SK-N-SH (cell line): ENCODE measurements around the gene SLC44A2. TPM values are rescaled to one million over a fixed set of nuclear protein-coding genes. Genes with fewer than 3 reads are reported as not detected.
A peak's percentile ranks its signal among the peaks of the same experiment; 100 is the strongest.

Experiments
- CTCF ChIA-PET: fragments of 300-600, 350-600 bp; formaldehyde crosslinking; extraction: SDS; loops from one replicate; lab custom pipeline; 2021; lab: Yijun Ruan, JAX
- POLR2A ChIA-PET: fragments of 350-600 bp; sonication (Branson Sonifier 250); formaldehyde crosslinking; extraction: SDS; loops from one replicate; lab custom pipeline; 2020; ENCODE audit warnings: antibody characterized with exemption, inconsistent platforms; lab: Yijun Ruan, JAX
- DNase-seq: peaks from one replicate; pipeline ENCODE4 v3.0.0; 2012
- H2AFZ ChIP-seq: fragments of 200-600 bp; sonication (generic); 2 replicates; pipeline ENCODE4 v1.8.1; 2016; ENCODE audit warnings: antibody characterized with exemption, mild to moderate bottlenecking, low read depth
- H3F3A ChIP-seq: fragments of 200-600 bp; sonication (generic); replicated peaks from 2 replicates; pipeline ENCODE3; 2016; ENCODE audit warnings: antibody characterized with exemption, mild to moderate bottlenecking; ENCODE audit not compliant: insufficient read depth
- H3K27ac ChIP-seq, 2 experiments: fragments of 200-500 bp in 1 of 2; fragments of 200-600 bp in 1 of 2; sonication (Bioruptor generic) in 1 of 2; sonication (generic), shearing (Covaris generic) in 1 of 2; 2 replicates each; pipeline versions ENCODE4 v1.5.1 to v1.6.1; 2014 to 2016; ENCODE audit warnings: low read depth in 2 of 2, inconsistent platforms in 1 of 2, low read length in 1 of 2, mild to moderate bottlenecking in 1 of 2, mixed read lengths in 1 of 2
- H3K27me3 ChIP-seq: fragments of 200-600 bp; sonication (generic), shearing (Covaris generic); 2 replicates; pipeline ENCODE4 v1.6.1; 2016; ENCODE audit warnings: mixed run types; ENCODE audit not compliant: insufficient read depth
- H3K36me3 ChIP-seq, 2 experiments: fragments of 200-500 bp in 1 of 2; fragments of 200-600 bp in 1 of 2; sonication (Bioruptor generic) in 1 of 2; sonication (generic) in 1 of 2; replicated peaks in 1 of 2; 2 replicates each; pipeline versions ENCODE3 to v1.5.1; 2014 to 2016; ENCODE audit warnings: low read length in 1 of 2, mild to moderate bottlenecking in 1 of 2; ENCODE audit not compliant: insufficient read depth in 2 of 2, control insufficient read depth in 1 of 2
- H3K4me1 ChIP-seq, 2 experiments: fragments of 200-500 bp in 1 of 2; fragments of 200-600 bp in 1 of 2; sonication (Bioruptor generic) in 1 of 2; sonication (generic), shearing (Covaris generic) in 1 of 2; 2 replicates each; pipeline versions ENCODE4 v1.5.1 to v1.6.1; 2014 to 2016; ENCODE audit warnings: low read depth in 1 of 2, low read length in 1 of 2, mixed run types in 1 of 2; ENCODE audit not compliant: insufficient read depth in 2 of 2, control insufficient read depth in 1 of 2
- H3K4me2 ChIP-seq: fragments of 200-600 bp; sonication (generic), shearing (Covaris generic); 2 replicates; pipeline ENCODE4 v1.6.1; 2017; ENCODE audit warnings: mixed run types
- H3K4me3 ChIP-seq, 2 experiments: fragments of 200-500 bp in 1 of 2; fragments of 200-600 bp in 1 of 2; sonication (Bioruptor generic) in 1 of 2; sonication (generic), shearing (Covaris generic) in 1 of 2; 2 replicates each; pipeline versions ENCODE4 v1.5.1 to v1.8.1; 2014 to 2016; ENCODE audit warnings: low read depth in 2 of 2, inconsistent platforms in 1 of 2, low read length in 1 of 2, mild to moderate bottlenecking in 1 of 2, mixed read lengths in 1 of 2, moderate library complexity in 1 of 2
- H3K79me2 ChIP-seq: fragments of 200-600 bp; sonication (generic); 2 replicates; pipeline ENCODE4 v1.8.1; 2017; ENCODE audit warnings: mild to moderate bottlenecking; ENCODE audit not compliant: insufficient read depth
- H3K9ac ChIP-seq: fragments of 200-600 bp; sonication (generic); 2 replicates; pipeline ENCODE4 v1.6.1; 2017; ENCODE audit warnings: mixed run types
- H3K9me2 ChIP-seq: fragments of 200-600 bp; sonication (generic); 2 replicates; pipeline ENCODE4 v1.6.1; 2017; ENCODE audit warnings: mixed run types
- H3K9me3 ChIP-seq: fragments of 200-600 bp; sonication (generic); 2 replicates; pipeline ENCODE4 v1.6.1; 2017; ENCODE audit warnings: mixed run types, mild to moderate bottlenecking, moderate library complexity
- H4K20me1 ChIP-seq: fragments of 200-600 bp; sonication (generic); 2 replicates; pipeline ENCODE4 v1.6.1; 2017; ENCODE audit warnings: mild to moderate bottlenecking, mixed run types; ENCODE audit not compliant: insufficient read depth
- CHD2 ChIP-seq: fragments of 150-350 bp; IDR thresholded peaks from 2 replicates; pipeline ENCODE4 v1.6.1; 2018; ENCODE audit warnings: low read length; ENCODE audit not compliant: partially characterized antibody
- EP300 ChIP-seq, 2 experiments: IDR thresholded peaks; 2 replicates each; pipeline versions ENCODE4 v1.4.0 to v1.6.1; 2012; ENCODE audit warnings: borderline replicate concordance in 1 of 2, low read depth in 1 of 2, low read length in 1 of 2
- FOSL2 ChIP-seq: IDR thresholded peaks from 2 replicates; pipeline ENCODE4 v1.4.0; 2012; ENCODE audit warnings: low read depth, mild to moderate bottlenecking, moderate library complexity, borderline replicate concordance
- FOXJ3 ChIP-seq: sonication (generic); formaldehyde crosslinking; IDR thresholded peaks from 2 replicates; pipeline ENCODE4 v1.5.1; 2020; ENCODE audit warnings: mild to moderate bottlenecking, missing genetic modification reagents
- GABPA ChIP-seq: IDR thresholded peaks from 2 replicates; pipeline ENCODE4 v1.4.0; 2012; ENCODE audit warnings: low read depth, mild to moderate bottlenecking
- MEF2A ChIP-seq: IDR thresholded peaks from 2 replicates; pipeline ENCODE4 v1.4.0; 2012; ENCODE audit warnings: low read depth, borderline replicate concordance
- MXI1 ChIP-seq: IDR thresholded peaks from 2 replicates; pipeline ENCODE4 v1.6.1; 2012; ENCODE audit warnings: mild to moderate bottlenecking, low read depth, low read length, improper control_type of control experiment
- POLR2AphosphoS5 ChIP-seq: IDR thresholded peaks from 2 replicates; pipeline ENCODE4 v1.6.1; 2012; ENCODE audit warnings: low read depth, low read length
- RXRA ChIP-seq: IDR thresholded peaks from 2 replicates; pipeline ENCODE4 v1.4.0; 2012; ENCODE audit warnings: low read depth, mild to moderate bottlenecking, borderline replicate concordance
- SIN3A ChIP-seq: IDR thresholded peaks from 2 replicates; pipeline ENCODE4 v1.6.1; 2012; ENCODE audit warnings: low read depth, mild to moderate bottlenecking, low read length, moderate library complexity, borderline replicate concordance
- SMC3 ChIP-seq: IDR thresholded peaks from 2 replicates; pipeline ENCODE4 v1.6.1; 2012; ENCODE audit warnings: low read depth, low read length, improper control_type of control experiment
- TCF12 ChIP-seq: IDR thresholded peaks from 2 replicates; pipeline ENCODE4 v1.4.0; 2012
- WGBS: methylation state at CpG from one replicate; pipeline ENCODE4 v1.1.6; 2017; ENCODE audit warnings: low lambda C conversion rate; 5-methylcytosine and 5-hydroxymethylcytosine counted together
- polyA plus RNA-seq, 3 experiments: library from polyadenylated mRNA; depleted of rRNA; stranded (reverse); fragments of >200 nt; gene quantifications; 2 replicates each; pipeline ENCODE4 v1.2.3, GENCODE V29; 2012
- TF ChIP-seq, protein P1 (sequence below): IDR thresholded peaks from 2 replicates; pipeline ENCODE4 v1.6.1; 2012; ENCODE audit warnings: mild to moderate bottlenecking, low read depth, low read length, moderate library complexity
- TF ChIP-seq, protein P2 (sequence below): fragments of 150-350 bp; IDR thresholded peaks from 2 replicates; pipeline ENCODE4 v1.6.1; 2017; ENCODE audit warnings: antibody characterized with exemption, low read length, low read depth, borderline replicate concordance
- TF ChIP-seq, protein P3 (sequence below): IDR thresholded peaks from 2 replicates; pipeline ENCODE4 v1.4.0; 2012; ENCODE audit warnings: low read depth, borderline replicate concordance

Gene SLC44A2
- polyA plus RNA-seq, 1 of the 3 experiments (the other 2 are of a cell fraction) = 61.4 TPM

DNA sequence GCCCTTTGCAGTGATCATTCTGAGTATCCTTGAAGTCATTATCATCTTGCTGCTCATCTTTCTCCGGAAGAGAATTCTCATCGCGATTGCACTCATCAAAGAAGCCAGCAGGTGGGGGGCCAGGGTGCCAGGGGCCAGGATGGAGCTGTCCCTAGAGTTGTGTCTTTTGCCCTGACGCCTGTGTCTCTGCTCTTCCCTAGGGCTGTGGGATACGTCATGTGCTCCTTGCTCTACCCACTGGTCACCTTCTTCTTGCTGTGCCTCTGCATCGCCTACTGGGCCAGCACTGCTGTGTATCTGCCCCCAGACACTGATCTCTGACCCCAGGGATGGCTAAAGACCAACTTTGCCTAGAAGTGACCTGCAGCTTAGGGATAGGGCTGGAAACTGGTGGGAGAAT lies 9.6 kb downstream of the SLC44A2 start (continued):
- TF ChIP-seq, protein P1, sequence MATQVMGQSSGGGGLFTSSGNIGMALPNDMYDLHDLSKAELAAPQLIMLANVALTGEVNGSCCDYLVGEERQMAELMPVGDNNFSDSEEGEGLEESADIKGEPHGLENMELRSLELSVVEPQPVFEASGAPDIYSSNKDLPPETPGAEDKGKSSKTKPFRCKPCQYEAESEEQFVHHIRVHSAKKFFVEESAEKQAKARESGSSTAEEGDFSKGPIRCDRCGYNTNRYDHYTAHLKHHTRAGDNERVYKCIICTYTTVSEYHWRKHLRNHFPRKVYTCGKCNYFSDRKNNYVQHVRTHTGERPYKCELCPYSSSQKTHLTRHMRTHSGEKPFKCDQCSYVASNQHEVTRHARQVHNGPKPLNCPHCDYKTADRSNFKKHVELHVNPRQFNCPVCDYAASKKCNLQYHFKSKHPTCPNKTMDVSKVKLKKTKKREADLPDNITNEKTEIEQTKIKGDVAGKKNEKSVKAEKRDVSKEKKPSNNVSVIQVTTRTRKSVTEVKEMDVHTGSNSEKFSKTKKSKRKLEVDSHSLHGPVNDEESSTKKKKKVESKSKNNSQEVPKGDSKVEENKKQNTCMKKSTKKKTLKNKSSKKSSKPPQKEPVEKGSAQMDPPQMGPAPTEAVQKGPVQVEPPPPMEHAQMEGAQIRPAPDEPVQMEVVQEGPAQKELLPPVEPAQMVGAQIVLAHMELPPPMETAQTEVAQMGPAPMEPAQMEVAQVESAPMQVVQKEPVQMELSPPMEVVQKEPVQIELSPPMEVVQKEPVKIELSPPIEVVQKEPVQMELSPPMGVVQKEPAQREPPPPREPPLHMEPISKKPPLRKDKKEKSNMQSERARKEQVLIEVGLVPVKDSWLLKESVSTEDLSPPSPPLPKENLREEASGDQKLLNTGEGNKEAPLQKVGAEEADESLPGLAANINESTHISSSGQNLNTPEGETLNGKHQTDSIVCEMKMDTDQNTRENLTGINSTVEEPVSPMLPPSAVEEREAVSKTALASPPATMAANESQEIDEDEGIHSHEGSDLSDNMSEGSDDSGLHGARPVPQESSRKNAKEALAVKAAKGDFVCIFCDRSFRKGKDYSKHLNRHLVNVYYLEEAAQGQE = no peak
- TF ChIP-seq GABPA (no peak), POLR2AphosphoS5 (no peak)

DNA sequence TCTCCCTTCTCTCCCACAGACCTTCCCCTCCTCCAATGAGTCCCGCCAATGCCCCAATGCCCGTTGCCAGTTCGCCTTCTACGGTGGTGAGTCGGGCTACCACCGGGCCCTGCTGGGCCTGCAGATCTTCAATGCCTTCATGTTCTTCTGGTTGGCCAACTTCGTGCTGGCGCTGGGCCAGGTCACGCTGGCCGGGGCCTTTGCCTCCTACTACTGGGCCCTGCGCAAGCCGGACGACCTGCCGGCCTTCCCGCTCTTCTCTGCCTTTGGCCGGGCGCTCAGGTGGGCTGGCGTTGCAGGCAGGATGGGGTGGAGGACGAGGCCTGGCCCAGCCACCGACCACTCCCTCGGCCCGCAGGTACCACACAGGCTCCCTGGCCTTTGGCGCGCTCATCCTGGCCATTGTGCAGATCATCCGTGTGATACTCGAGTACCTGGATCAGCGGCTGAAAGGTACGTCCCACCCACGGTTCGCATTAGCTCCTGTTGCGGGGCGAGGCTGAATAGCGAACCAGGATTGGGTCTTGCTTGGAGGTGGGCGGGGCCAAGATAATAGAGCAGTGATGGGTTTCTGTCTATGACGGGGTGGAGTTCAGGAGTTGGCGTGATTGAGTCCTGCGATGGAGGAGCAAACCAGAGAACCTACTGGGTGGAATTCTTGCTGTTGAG lies 11.1 kb downstream of the SLC44A2 start:
- Histone ChIP-seq H4K20me1 (no peaks in the 10 kb centered on the region), H3F3A (no peaks in the 10 kb centered on the region), H3K27me3 (no peaks in the 10 kb centered on the region), H3K9ac (no peak overlapping the region), H3K4me2 (no peak overlapping the region), H2AFZ (no peak overlapping the region), H3K9me3 (no peaks in the 10 kb centered on the region), H3K4me3 (no peak overlapping the region), H3K9me2 (no peaks in the 10 kb centered on the region), H3K36me3 (peaks cover 18 to 36% of the 10 kb centered on the region in 2 experiments), H3K27ac (no peak overlapping the region), H3K79me2 (no peaks in the 10 kb centered on the region), H3K4me1 (no peaks in the 10 kb centered on the region)
- CTCF ChIA-PET = interaction anchor here (0.9 kb wide), 1 partner anchor 55 kb away, joined by 6 read pairs; no protein-coding TSS in a partner anchor
- WGBS = 97% methylated on average over 33 of the region's 37 CpGs
- TF ChIP-seq SIN3A = no peak
- no peak for TF ChIP-seq POLR2AphosphoS5
- TF ChIP-seq FOSL2 = no peak
- TF ChIP-seq MXI1 = no peak
- no peak for TF ChIP-seq TCF12
- TF ChIP-seq FOXJ3 = no peak
- no peak for TF ChIP-seq CHD2
- TF ChIP-seq, protein P2, sequence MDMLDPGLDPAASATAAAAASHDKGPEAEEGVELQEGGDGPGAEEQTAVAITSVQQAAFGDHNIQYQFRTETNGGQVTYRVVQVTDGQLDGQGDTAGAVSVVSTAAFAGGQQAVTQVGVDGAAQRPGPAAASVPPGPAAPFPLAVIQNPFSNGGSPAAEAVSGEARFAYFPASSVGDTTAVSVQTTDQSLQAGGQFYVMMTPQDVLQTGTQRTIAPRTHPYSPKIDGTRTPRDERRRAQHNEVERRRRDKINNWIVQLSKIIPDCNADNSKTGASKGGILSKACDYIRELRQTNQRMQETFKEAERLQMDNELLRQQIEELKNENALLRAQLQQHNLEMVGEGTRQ = no peak
- TF ChIP-seq MEF2A = no peak
- TF ChIP-seq, protein P3, sequence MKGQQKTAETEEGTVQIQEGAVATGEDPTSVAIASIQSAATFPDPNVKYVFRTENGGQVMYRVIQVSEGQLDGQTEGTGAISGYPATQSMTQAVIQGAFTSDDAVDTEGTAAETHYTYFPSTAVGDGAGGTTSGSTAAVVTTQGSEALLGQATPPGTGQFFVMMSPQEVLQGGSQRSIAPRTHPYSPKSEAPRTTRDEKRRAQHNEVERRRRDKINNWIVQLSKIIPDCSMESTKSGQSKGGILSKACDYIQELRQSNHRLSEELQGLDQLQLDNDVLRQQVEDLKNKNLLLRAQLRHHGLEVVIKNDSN = no peak
- no peak for TF ChIP-seq SMC3
- TF ChIP-seq RXRA = no peak
- TF ChIP-seq EP300 (IDR thresholded peaks at IDR 0.05; ENCODE audit: borderline replicate concordance in 1 of 2, low read depth in 1 of 2, low read length in 1 of 2) = no peak
- DNase-seq = peak; percentile 19
- POLR2A ChIA-PET = no interaction called here
